SW480 (cell line): ENCODE data around the gene SETD5.

ENCODE experiments used
- DNase-seq: peaks from one replicate; pipeline ENCODE4 v3.0.0-alpha.2; 2016; ENCODE audit warnings: low spot score

SETD5 gene

DNA sequence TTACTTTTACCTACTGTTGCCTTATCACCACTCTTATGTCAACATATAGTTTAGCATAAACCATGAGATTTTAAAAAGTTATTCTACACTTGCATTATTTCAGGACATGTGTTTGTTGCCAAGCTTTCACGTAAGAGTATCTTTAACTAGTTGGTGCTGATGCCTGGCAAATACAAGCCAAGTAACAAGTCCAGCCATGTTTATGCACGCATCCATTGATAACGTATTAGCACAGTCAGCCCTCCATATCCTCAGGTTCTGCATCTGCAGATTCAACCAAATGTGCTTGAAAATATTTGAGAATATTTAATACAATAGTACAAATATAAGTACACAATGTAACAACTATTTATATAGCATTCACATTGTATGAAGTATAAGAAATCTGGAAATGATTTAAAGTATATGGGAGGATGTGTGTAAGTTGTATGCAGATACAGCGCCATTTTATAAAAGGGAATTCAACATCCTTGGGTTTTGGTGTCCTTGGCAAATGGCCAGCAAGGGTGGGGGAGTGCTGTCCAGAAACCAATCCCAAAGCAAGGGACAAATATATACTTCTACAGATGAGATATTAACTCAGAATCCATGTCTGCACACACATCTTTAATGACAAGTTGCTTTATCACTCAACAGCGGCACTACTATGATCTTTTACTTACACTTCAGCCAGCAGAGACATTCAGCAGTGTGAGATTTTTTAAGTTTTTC lies 8.7 kb upstream of the SETD5 start:
- DNase-seq: no peak

DNA sequence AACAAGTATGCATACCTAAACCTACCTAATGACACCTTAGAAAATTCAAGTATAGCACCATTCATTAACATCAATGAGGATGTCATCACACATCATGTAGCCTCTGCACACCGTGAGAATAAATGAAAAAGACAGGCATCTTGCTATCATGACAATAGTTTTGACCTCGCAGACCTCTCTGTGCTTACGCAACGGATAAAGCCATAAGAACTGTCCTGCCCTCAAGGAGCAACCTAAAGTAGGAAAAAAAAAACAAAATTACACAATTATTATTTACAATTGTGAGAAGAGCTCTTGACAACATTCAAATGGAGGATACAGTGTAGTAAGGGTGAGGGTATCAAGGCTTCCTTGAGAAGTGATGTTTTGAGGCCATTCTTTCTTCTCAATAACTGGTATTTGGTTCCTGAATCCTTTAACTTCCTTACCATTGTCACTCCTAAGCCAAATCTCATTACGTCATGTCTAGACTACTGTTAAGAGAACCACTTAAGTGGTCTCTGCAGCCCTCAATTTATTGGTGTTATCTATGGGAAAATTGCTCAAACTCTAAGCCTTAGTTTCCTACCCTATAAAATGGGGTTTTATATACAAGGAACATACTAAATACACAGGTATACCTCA lies 7.0 kb upstream of the SETD5 start:
- DNase-seq: no peak

DNA sequence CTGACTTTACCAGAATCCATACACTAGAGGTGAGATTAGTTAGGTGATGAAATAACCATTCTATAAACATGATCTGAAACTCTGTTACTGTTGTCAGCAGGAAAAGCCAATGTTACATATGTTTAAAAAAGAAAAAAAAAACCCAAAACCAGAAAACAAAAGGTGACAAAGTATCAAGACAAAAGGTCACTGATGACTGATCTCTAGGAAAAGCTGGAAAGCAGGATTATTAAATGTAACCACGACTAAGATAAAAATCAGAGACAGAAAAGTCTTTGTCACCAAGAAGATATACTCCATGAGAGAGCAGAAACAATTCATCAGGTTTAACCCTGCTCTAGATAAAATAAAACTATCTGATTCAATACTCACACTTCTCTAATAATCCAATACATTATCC lies 5.4 kb upstream of the SETD5 start:
- DNase-seq: no peak

- DNase-seq: no peak
Observed at GRCh38 chr3:9395570-9396300, 1.7 kb upstream of the SETD5 start.

- peak; percentile 89 for DNase-seq
Observed at GRCh38 chr3:9396301-9396631, 1.1 kb upstream of the SETD5 start.

- peak; percentile 97 for DNase-seq
Observed at GRCh38 chr3:9396632-9397331, 633 bp upstream of the SETD5 start.

DNA sequence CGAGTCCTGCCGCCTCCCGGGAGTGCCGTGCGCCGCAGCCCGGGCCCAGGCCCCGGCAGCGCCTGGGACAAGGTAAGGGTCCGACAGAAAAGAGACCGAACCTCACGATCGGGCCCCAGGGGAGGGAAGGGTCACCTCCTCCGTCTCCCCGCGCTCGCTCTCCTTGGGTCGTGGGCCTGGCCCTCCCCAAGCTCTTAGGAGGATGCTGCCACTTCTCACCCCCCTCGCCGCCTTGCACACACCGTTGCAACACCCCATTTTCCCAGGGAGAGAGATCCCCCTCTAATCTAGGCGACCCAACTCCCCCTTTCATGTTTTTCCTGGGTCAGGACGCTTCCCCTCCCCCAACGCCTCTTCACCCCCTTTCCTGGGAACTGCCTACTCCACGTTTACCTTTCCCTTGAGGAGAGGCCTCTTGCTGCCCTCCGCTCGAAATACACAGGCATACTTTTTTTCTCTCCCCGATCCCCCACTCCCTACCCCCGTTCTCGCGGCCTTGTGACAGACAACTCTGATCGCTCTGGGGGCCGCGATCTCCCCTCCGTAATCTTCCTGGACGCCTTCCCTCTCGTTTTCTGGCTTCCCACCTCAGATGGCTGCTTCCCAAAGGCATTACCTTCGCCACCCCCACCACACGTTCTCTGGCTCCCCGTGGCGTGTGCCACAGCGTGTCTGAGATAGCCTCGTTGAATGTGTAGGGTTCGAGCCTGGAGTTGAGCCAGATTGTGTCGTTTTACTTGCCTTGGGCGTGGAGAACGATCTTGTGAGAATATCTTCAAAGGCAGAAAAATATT lies 688 bp downstream of the SETD5 start:
- peak; percentile 63 for DNase-seq

GRCh38 chr3:9398700-9399336 lies 1.4 kb downstream of the SETD5 start:
- peak; percentile 37 for DNase-seq

DNA sequence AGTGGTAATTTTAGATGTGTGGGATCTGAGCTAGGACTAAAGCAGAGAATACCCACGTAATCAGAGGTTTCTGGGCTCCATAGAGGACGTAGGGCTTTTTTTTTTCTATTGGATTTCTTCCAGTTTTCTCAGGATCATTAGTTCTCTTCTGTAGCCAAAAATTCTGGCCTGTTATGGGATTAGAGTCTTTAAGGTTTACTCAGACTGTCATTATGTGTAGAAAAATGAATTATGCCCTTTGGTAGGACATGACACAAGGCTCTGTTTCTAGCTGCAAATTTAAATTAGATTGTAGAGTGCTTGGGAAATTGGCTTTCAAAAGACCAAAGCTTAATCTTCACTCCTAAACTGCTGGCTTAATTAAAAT lies 1.9 kb downstream of the SETD5 start:
- DNase-seq: no peak

DNA sequence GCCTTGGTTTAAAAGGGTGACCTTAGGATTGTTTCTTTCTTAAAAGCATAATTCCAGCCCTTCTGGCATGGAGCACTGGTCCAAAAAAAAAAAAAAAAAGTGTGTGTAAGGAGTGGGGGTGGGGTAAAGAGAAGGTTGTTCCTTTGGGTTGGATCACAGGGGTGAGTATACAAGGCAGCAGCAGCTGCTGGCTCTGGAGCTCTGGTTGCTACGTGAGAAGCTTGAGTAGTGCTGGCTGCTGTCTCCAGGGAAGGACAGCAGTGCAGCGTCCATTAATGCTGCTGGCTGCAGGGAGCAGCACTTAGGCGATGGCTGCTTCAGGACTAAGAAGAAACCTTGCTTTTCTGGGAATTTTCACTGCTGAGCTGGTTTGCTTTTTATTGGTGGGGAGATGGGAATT lies 2.3 kb downstream of the SETD5 start:
- peak; percentile 76 for DNase-seq

- no peak for DNase-seq
Observed at GRCh38 chr3:9400616-9401015, 3.2 kb downstream of the SETD5 start.

- no peak for DNase-seq
Observed at GRCh38 chr3:9401986-9402385, 4.6 kb downstream of the SETD5 start.

DNA sequence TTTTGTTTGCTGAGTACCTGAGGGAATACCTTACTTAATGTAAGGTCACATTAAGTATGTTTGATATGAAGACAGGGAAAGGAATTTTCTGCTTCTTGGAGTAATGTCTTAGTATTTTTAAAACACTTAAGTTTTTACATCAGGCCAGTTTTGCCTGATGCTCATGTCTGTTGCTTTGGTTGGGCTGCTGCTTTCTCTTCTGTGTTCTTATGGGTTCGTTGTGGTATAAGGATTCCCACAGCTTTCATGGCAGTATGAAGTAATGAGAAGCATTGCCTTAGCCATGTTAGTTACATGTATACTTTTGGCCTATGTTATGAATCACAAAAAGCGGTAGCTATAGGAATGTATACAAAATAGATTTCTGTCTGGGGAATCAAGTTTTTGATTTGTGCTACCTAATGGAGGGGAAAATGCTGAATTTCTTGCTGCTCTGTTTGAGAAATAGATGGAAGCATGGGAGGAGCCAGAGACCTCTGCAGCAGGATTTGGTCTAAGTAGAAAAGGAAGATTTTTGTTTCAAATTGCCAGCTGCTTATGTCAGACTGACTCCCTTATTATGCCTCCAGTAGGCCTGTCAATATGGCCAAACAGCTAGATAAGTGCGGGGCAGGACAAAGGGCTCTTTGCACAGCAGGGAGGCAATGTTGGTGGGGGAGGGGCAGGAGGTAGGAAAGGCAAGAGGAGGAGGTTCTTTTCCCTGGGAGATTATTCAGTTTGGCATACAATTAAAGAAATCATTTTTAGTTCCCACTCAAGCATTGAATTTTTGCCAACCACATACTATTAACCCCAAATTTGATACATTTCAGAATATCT lies 5.2 kb downstream of the SETD5 start:
- DNase-seq: peak; percentile 26

DNA sequence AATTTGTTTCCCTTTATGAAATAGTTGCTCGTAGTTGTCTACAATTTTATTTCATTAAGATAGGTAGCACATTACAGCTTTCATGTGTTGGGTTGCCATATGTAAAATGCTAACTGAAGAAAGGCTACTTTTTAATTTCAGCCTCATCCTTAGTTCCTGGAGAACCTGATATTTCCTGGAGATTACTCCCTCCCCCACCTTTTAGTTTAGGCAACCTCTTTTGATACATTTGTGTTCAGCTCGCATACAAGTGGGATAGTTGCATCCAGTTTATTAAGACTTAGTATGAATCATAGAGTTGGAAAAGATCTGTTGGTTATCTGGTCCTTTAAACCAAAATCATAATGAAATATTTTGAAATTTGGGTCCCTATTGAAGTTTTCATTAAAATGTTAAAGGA lies 6.0 kb downstream of the SETD5 start:
- no peak for DNase-seq

GRCh38 chr3:9404680-9405079 lies 7.3 kb downstream of the SETD5 start:
- DNase-seq: no peak

DNA sequence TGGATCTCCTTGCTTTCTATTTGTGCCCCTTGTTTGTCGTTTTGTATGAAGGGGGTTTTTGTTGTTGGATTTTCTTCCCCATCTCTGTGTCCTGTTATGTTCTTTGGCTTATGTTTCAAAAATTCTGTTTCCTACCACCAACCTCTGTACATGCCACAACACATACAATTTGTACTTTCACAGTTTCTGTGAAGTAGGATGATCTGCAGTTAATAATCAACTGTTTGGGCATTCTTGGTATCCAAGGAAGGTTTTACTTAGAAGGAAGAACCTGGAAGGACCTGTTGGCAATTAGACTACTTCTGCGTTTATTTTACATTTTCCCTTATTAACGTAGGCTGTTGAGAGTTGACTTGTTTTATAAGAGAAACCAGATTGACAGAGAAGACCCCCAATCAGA lies 8.3 kb downstream of the SETD5 start:
- no peak for DNase-seq

GRCh38 chr3:9406856-9407626 lies 9.6 kb downstream of the SETD5 start:
- no peak for DNase-seq

DNA sequence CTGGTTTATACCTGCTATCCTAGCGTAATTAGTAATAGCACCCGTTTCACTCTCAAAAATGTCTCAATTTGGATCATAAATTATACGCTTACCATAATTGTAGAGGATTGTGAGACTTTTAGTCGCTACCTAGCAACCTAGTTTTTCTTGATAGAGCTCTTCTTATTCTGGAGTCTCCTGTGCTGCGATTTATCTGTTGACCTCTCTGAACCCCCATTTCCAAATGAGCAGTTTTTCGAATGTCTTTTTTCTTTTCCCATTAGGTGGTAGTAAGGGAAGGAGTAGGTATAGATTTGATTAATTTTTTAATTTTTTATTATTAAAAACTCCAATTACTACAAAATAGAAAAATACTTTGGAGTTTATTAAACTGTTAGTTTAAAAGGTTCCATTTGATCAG lies 10.6 kb downstream of the SETD5 start:
- no peak for DNase-seq

GRCh38 chr3:9408546-9408945 lies 11.1 kb downstream of the SETD5 start:
- DNase-seq: no peak
